B cell (primary cell): ENCODE measurements around the gene CDKN2D.

ENCODE experiments used
- CTCF ChIP-seq: fragments of 200-600 bp; IDR thresholded peaks from one replicate; pipeline ENCODE4 v1.8.0; 2022; ENCODE audit warnings: antibody characterized with exemption, mild to moderate bottlenecking
- EZH2 ChIP-seq: IDR thresholded peaks from 2 replicates; pipeline ENCODE4 v1.6.1; 2012; ENCODE audit warnings: borderline replicate concordance, low read depth, mild to moderate bottlenecking, moderate library complexity, low read length; ENCODE audit not compliant: insufficient read depth, poor library complexity, severe bottlenecking

GRCh38 chr19:10519421-10519820 is 49.4 kb downstream of the CDKN2D start:
- TF ChIP-seq CTCF (no peak), EZH2 (no peak)
